GM19397 (cell line): Measurements from ENCODE around the gene DPEP2.
"Not testable (repeated sequence)": the region's sequence is repeated elsewhere in the genome, so short reads cannot be mapped to it uniquely, and the experiment has no call there.

Source experiments
- ATAC-seq: cut with Tn5 transposase; IDR thresholded peaks from one replicate; pipeline ENCODE4 v1.9.1; 2021; ENCODE audit warnings: mild to moderate bottlenecking, moderate library complexity; ENCODE audit not compliant: unreplicated experiment

Gene DPEP2

GRCh38 chr16:67977469-67978227, 21.6 kb downstream of the DPEP2 start:
- ATAC-seq = no peak

GRCh38 chr16:67977005-67977404, 22.3 kb downstream of the DPEP2 start:
- no peak for ATAC-seq

GRCh38 chr16:67976205-67976604, 23.1 kb downstream of the DPEP2 start:
- ATAC-seq = no peak

- no peak for ATAC-seq
These were observed 23.8 kb downstream of the DPEP2 start for GRCh38 chr16:67975321-67976105.

GRCh38 chr16:67972285-67972684, 27.0 kb downstream of the DPEP2 start:
- ATAC-seq = not testable (repeated sequence)

- ATAC-seq = no peak
These were observed 28.2 kb downstream of the DPEP2 start for GRCh38 chr16:67971111-67971510.

- ATAC-seq = no peak
These were observed 29.8 kb downstream of the DPEP2 start for GRCh38 chr16:67969254-67970039.

GRCh38 chr16:67968400-67969253, 30.7 kb downstream of the DPEP2 start, which contains the start of gene SLC12A4:
Gene SLC12A4 (minus strand): TSS chr16:67968637. CDS start chr16:67968553, 84 bp downstream.
- ATAC-seq = peak; percentile 86

GRCh38 chr16:67967958-67968399, 31.3 kb downstream of the DPEP2 start:
- peak; percentile 17 for ATAC-seq

GRCh38 chr16:67967183-67967957, 31.9 kb downstream of the DPEP2 start:
- no peak for ATAC-seq

GRCh38 chr16:67966549-67967182, 32.6 kb downstream of the DPEP2 start:
- ATAC-seq = no peak

GRCh38 chr16:67965668-67966548, 33.4 kb downstream of the DPEP2 start:
- no peak for ATAC-seq

GRCh38 chr16:67964477-67965131, 34.7 kb downstream of the DPEP2 start:
- no peak for ATAC-seq

GRCh38 chr16:67963662-67964321, 35.5 kb downstream of the DPEP2 start:
- no peak for ATAC-seq

GRCh38 chr16:67963292-67963661, 36.0 kb downstream of the DPEP2 start:
- ATAC-seq = no peak

GRCh38 chr16:67962135-67962534, 37.1 kb downstream of the DPEP2 start:
- no peak for ATAC-seq

- ATAC-seq = no peak
These were observed 37.7 kb downstream of the DPEP2 start for GRCh38 chr16:67961551-67961957.
